ENCODE data around the gene TMPO. TPM values are rescaled to one million over a fixed set of nuclear protein-coding genes. Genes with fewer than 3 reads are reported as not detected.
"Not testable (repeated sequence)": the region's sequence is repeated elsewhere in the genome, so short reads cannot be mapped to it uniquely, and the experiment has no call there.

TMPO gene
- total and polyA plus RNA-seq, 2 experiments from 2014 or later: 75.5 to 256 TPM

DNA sequence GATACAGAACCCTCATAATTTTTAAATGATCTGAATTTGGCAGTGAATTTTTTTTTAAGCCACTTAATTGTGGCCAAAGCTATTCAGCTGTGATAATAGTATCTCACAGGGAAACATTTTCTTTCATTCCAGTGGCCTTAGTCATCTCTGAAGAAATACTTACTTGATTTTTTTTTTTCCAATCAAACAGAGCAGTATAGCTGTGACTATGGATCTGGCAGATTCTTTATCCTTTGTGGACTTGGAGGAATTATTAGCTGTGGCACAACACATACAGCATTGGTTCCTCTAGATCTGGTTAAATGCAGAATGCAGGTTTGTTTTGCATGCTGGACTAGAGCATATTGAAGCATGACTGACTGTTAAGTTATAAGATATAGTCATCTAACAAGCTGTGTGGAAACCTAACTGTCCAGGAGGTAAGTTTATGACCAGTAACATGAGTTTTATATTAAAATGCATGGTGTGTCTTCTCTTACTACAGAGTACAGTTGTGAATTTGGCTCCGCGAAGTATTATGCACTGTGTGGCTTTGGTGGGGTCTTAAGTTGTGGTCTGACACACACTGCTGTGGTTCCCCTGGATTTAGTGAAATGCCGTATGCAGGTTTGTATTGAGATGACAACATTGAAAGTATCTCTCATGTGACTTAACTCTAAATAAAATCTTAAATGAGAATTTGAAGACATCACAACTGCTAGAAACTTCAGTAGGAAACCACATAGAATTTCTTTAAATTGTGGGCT is 80.0 kb downstream of the TMPO start:
- ATAC-seq (no peak), DNase-seq (ENCODE audit: low spot score) (no peak)
- Mint-ChIP-seq H3K27me3 (ENCODE audit: insufficient read depth, low read depth, poor library complexity) (peaks cover 9% of the 10 kb centered on the region), H3K36me3 (ENCODE audit: low read depth) (peaks cover 64% of the 10 kb centered on the region), H3K9me3 (no peaks in the 10 kb centered on the region), H3K27ac (peak overlapping the region; percentile 99), H3K4me3 (peak overlapping the region; percentile 97), H3K4me1 (peaks cover 14% of the 10 kb centered on the region; the same call in 2 of the 3 replicates)
- peaks cover 51% of the 10 kb centered on the region for H4K20me1 ChIP-seq (replicated peaks; ENCODE audit: insufficient read depth)
- H3F3A ChIP-seq (replicated peaks; ENCODE audit: low read depth): peaks cover 23% of the 10 kb centered on the region; the same call in 1 of the 2 replicates
- H3K79me2 ChIP-seq (replicated peaks; ENCODE audit: insufficient read depth): peaks cover 45% of the 10 kb centered on the region
- peaks cover 5% of the 10 kb centered on the region for H3K4me1 ChIP-seq (ENCODE audit: insufficient read depth)
- TF ChIP-seq STAT1 (IDR thresholded peaks at IDR 0.05; ENCODE audit: unreplicated experiment): no peak
- TF ChIP-seq JUNB (IDR thresholded peaks at IDR 0.05; ENCODE audit: unreplicated experiment): no peak
- TF ChIP-seq, protein P1, sequence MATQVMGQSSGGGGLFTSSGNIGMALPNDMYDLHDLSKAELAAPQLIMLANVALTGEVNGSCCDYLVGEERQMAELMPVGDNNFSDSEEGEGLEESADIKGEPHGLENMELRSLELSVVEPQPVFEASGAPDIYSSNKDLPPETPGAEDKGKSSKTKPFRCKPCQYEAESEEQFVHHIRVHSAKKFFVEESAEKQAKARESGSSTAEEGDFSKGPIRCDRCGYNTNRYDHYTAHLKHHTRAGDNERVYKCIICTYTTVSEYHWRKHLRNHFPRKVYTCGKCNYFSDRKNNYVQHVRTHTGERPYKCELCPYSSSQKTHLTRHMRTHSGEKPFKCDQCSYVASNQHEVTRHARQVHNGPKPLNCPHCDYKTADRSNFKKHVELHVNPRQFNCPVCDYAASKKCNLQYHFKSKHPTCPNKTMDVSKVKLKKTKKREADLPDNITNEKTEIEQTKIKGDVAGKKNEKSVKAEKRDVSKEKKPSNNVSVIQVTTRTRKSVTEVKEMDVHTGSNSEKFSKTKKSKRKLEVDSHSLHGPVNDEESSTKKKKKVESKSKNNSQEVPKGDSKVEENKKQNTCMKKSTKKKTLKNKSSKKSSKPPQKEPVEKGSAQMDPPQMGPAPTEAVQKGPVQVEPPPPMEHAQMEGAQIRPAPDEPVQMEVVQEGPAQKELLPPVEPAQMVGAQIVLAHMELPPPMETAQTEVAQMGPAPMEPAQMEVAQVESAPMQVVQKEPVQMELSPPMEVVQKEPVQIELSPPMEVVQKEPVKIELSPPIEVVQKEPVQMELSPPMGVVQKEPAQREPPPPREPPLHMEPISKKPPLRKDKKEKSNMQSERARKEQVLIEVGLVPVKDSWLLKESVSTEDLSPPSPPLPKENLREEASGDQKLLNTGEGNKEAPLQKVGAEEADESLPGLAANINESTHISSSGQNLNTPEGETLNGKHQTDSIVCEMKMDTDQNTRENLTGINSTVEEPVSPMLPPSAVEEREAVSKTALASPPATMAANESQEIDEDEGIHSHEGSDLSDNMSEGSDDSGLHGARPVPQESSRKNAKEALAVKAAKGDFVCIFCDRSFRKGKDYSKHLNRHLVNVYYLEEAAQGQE (IDR thresholded peaks at IDR 0.05; ENCODE audit: unreplicated experiment): no peak
- no peak for TF ChIP-seq EZH2phosphoT487 (IDR thresholded peaks at IDR 0.05; ENCODE audit: unreplicated experiment)
- no peaks in the 10 kb centered on the region for H3K9me2 ChIP-seq (ENCODE audit: insufficient read depth)
- peaks cover 52% of the 10 kb centered on the region for H3K36me3 ChIP-seq (ENCODE audit: insufficient read depth)
- H3K27me3 ChIP-seq (ENCODE audit: insufficient read depth): no peaks in the 10 kb centered on the region
- H2AFZ ChIP-seq: no peak overlapping the region
- H3K27ac ChIP-seq (ENCODE audit: low read depth): peak overlapping the region; percentile 52; the same call in 1 of the 2 replicates
- peak overlapping the region; percentile 80 for H3K4me3 ChIP-seq
- peak overlapping the region; percentile 80 for H3K4me2 ChIP-seq

DNA sequence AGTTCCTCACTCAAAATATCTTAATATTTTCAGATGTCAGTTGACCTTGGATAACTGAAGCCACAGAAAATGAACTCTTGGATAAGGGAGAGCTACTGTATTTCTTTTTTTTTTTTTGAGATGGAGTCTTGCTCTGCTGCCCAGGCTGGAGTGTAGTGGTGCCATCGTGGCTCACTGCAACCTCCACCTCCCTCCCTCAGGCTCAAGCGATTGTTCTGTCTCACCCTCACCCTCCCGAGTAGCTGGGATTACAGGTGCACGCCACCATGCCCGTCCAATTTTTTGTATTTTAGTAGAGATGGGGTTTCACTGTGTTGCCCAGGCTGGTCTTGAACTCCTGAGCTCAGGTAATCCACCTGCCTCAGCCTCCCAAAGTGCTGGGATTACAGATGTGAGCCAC is 81.9 kb downstream of the TMPO start:
- not testable (repeated sequence) for H2AFZ ChIP-seq
- peaks cover 70% of the 10 kb centered on the region for H3K36me3 ChIP-seq (ENCODE audit: insufficient read depth)

More for the DNA sequence above, 81.9 kb downstream of the TMPO start:
- H3K9me3 Mint-ChIP-seq; H3K4me2 ChIP-seq; H3K4me3 Mint-ChIP-seq; H3K4me3 ChIP-seq; H3K27ac Mint-ChIP-seq; H3K27me3 ChIP-seq (ENCODE audit: insufficient read depth); ATAC-seq; DNase-seq (ENCODE audit: low spot score); H3K9me2 ChIP-seq (ENCODE audit: insufficient read depth); H3K4me1 ChIP-seq (ENCODE audit: insufficient read depth): not testable (repeated sequence)
- Mint-ChIP-seq H3K27me3 (ENCODE audit: insufficient read depth, low read depth, poor library complexity) (peaks cover 15% of the 10 kb centered on the region), H3K36me3 (ENCODE audit: low read depth) (peaks cover 83% of the 10 kb centered on the region), H3K4me1 (peaks cover 14% of the 10 kb centered on the region; the same call in 2 of the 3 replicates)
- Histone ChIP-seq H3K27ac (ENCODE audit: low read depth) (peak overlapping the region; percentile 51; the same call in 1 of the 2 replicates), H3K79me2 (replicated peaks; ENCODE audit: insufficient read depth) (peaks cover 45% of the 10 kb centered on the region), H3F3A (replicated peaks; ENCODE audit: low read depth) (peaks cover 36% of the 10 kb centered on the region), H4K20me1 (replicated peaks; ENCODE audit: insufficient read depth) (peaks cover 52% of the 10 kb centered on the region)

Small RNA genes lying within 50 kb of the gene (small RNA-seq; reads per million reads assigned to genes)
- gene SNORA53 (ENCODE audit: low replicate concordance): 11.8 reads per million, percentile 97 among the genes with 10 or more reads in this experiment

Other genes with a start within 250 kb of the TMPO start
- gene SLC25A3, start 78.1 kb downstream of the TMPO start, total RNA-seq (2014; rRNA removed; shearing (Covaris generic)): 703 and 844 TPM in 2 replicates
- 676 and 732 TPM in 2 replicates for gene SLC25A3, start 78.1 kb downstream of the TMPO start, polyA plus RNA-seq (2016; fragmentation: Nextera tagmentation; extraction: Ambion mirVana)
- gene IKBIP, start 129.2 kb downstream of the TMPO start, total RNA-seq (2014; rRNA removed; shearing (Covaris generic)): 15.4 and 17.8 TPM in 2 replicates
- 22.5 and 24.1 TPM in 2 replicates for gene IKBIP, start 129.2 kb downstream of the TMPO start, polyA plus RNA-seq (2016; fragmentation: Nextera tagmentation; extraction: Ambion mirVana)
- 31.2 and 34.0 TPM in 2 replicates for gene APAF1, start 129.7 kb downstream of the TMPO start, total RNA-seq (2014; rRNA removed; shearing (Covaris generic))
- gene APAF1, start 129.7 kb downstream of the TMPO start, polyA plus RNA-seq (2016; fragmentation: Nextera tagmentation; extraction: Ambion mirVana): 12.0 and 14.9 TPM in 2 replicates

Data from GM23338 (cell line).